Lower leg skin (tissue), 4 donors: ENCODE results near the gene ANTXR1. TPM values are rescaled to one million over a fixed set of nuclear protein-coding genes. Genes with fewer than 3 reads are reported as not detected.

Experiments
- DNase-seq, 2 donors: peaks; one replicate each; pipeline ENCODE4 v3.0.0-alpha.2; 2019; ENCODE audit warnings: low spot score in 2 of 2
- H3K4me3 ChIP-seq: fragments of 200-600 bp; sonication (generic); 2 replicates; pipeline ENCODE4 v1.5.1; 2017; ENCODE audit warnings: mild to moderate bottlenecking, low read depth; ENCODE audit not compliant: poor library complexity, severe bottlenecking
- POLR2A ChIP-seq, 2 donors: fragments of 450-650 bp; IDR thresholded peaks; one replicate each; pipeline ENCODE4 v1.6.1; 2016 to 2017; ENCODE audit warnings: antibody characterized with exemption in 2 of 2, mild to moderate bottlenecking in 1 of 2, moderate library complexity in 1 of 2
- WGBS, 2 donors: methylation state at CpG; one replicate each; pipeline ENCODE4 v1.1.5; 2018; 5-methylcytosine and 5-hydroxymethylcytosine counted together
- intact Hi-C: fragments of 100-400 bp; cut with DNase I; formaldehyde crosslinking; loops from one replicate; pipeline ENCODE4 v1.15.0; 2023; ENCODE audit warnings: low total_unique reads
- total RNA-seq, 4 donors: library from RNA; depleted of rRNA; stranded (reverse); fragments of >200 nt; gene quantifications; one replicate each; pipeline ENCODE4 v1.1.0, GENCODE V29; 2016
- TF ChIP-seq, protein P1 (sequence below), 3 donors: fragments of 450-650 bp; IDR thresholded peaks; one replicate each; pipeline ENCODE4 v1.5.1; 2016; ENCODE audit warnings: antibody characterized with exemption in 3 of 3, mild to moderate bottlenecking in 3 of 3, moderate library complexity in 2 of 3

The ANTXR1 gene
- total RNA-seq, 4 donors from 2014 or later: 43.3 to 56.7 (median 52.7) TPM

DNA sequence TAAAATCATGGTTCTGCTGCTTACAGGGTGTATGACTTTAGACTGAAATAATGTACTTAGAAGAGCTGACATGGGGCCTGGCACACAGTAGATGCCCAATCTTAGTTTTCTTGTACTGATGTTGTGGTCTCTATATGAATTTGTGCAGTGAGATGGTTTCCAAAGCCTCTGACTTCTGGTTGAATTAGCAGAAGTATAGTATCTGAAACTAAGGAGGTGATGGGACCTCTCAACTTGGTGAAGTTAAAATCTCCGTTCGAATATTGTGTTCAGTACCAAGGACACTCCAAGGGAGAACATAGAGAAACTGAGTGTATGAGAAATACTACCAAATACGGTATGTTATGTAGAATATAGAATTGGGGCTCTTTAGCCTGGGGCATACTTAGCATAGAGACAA lies 120.9 kb downstream of the ANTXR1 start:
- DNase-seq: no peak
- no peak overlapping the region for H3K4me3 ChIP-seq
- intact Hi-C loops: no loop called here
- TF ChIP-seq POLR2A (IDR thresholded peaks at IDR 0.05): no peak
- TF ChIP-seq, protein P1, sequence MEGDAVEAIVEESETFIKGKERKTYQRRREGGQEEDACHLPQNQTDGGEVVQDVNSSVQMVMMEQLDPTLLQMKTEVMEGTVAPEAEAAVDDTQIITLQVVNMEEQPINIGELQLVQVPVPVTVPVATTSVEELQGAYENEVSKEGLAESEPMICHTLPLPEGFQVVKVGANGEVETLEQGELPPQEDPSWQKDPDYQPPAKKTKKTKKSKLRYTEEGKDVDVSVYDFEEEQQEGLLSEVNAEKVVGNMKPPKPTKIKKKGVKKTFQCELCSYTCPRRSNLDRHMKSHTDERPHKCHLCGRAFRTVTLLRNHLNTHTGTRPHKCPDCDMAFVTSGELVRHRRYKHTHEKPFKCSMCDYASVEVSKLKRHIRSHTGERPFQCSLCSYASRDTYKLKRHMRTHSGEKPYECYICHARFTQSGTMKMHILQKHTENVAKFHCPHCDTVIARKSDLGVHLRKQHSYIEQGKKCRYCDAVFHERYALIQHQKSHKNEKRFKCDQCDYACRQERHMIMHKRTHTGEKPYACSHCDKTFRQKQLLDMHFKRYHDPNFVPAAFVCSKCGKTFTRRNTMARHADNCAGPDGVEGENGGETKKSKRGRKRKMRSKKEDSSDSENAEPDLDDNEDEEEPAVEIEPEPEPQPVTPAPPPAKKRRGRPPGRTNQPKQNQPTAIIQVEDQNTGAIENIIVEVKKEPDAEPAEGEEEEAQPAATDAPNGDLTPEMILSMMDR (IDR thresholded peaks at IDR 0.05): no peak
- 88 to 93% methylated on average over 3 of the region's 3 CpGs for WGBS, 2 donors

DNA sequence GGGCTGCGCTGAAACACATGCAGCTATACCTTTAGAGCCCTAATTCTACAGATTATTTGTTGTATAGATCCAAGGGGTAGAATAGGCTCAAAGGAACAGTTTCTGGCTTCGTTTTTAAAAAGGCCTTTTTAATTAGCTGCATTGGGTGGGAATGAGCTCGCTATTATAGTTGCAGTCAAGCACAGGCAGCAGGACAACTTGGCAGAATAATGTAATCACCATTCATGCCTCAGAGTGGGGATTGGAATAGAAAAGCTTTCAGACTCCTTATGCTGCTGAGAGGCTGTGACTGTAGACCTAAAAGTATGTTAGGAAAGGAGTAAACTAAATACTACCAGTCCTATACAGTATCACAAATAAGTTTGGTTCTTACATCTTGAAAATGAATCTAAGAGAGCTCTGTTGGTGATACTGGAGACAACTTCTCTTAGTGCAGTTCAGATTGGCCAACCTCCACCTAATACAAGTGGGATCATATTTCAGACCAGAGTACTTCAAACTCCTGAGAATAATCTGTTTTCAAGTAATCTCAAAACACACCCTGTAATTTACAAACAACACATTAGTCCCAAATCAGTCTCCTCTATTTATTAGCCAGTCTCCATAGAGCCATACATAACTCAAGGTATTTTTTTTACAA lies 121.4 kb downstream of the ANTXR1 start:
- WGBS, 2 donors: 51 to 61% methylated on average over 3 of the region's 3 CpGs
- intact Hi-C loops: no loop called here
- H3K4me3 ChIP-seq: no peak overlapping the region
- DNase-seq: no peak
- no peak for TF ChIP-seq POLR2A (IDR thresholded peaks at IDR 0.05)
- TF ChIP-seq, protein P1 (IDR thresholded peaks at IDR 0.05): no peak

DNA sequence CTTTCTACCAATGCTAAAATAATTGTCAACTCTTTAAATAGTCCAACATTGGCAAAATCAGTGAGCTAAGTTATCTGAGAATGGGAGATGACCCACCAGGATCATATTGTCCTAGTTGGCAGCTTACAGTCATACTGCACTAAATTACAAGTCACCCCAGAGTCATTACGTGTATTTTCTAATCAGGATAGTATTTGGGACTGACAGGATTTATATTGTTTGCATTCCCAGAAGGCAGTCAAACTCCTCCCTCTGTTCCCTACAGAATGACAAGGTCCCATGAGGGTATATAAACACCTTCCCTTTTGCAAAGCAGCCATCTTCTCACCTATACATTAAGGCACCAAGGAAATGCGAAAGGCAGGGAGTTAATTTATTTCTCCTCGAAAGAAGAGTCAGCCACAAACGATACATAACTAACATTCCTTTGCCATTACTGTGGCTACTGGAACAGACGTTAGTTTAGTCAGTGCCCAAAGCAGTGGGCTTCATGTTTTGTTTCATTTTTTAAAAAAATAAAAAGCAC lies 125.3 kb downstream of the ANTXR1 start:
- no peak for DNase-seq
- intact Hi-C loops: no loop called here
- H3K4me3 ChIP-seq: no peak overlapping the region
- TF ChIP-seq, protein P1 (IDR thresholded peaks at IDR 0.05): no peak
- no peak for TF ChIP-seq POLR2A (IDR thresholded peaks at IDR 0.05)
- 21 to 23% methylated on average over 5 of the region's 5 CpGs for WGBS, 2 donors

- DNase-seq: peak in 1 of 2 donors; percentile 34
- no peak for TF ChIP-seq POLR2A (IDR thresholded peaks at IDR 0.05)
- TF ChIP-seq, protein P1 (IDR thresholded peaks at IDR 0.05): no peak
- intact Hi-C loops: no loop called here
- no peak overlapping the region for H3K4me3 ChIP-seq
- 29 to 32% methylated on average over 1 of the region's 1 CpG for WGBS, 2 donors
Measured at GRCh38 chr2:69138793-69139459, 125.9 kb downstream of the ANTXR1 start.

DNA sequence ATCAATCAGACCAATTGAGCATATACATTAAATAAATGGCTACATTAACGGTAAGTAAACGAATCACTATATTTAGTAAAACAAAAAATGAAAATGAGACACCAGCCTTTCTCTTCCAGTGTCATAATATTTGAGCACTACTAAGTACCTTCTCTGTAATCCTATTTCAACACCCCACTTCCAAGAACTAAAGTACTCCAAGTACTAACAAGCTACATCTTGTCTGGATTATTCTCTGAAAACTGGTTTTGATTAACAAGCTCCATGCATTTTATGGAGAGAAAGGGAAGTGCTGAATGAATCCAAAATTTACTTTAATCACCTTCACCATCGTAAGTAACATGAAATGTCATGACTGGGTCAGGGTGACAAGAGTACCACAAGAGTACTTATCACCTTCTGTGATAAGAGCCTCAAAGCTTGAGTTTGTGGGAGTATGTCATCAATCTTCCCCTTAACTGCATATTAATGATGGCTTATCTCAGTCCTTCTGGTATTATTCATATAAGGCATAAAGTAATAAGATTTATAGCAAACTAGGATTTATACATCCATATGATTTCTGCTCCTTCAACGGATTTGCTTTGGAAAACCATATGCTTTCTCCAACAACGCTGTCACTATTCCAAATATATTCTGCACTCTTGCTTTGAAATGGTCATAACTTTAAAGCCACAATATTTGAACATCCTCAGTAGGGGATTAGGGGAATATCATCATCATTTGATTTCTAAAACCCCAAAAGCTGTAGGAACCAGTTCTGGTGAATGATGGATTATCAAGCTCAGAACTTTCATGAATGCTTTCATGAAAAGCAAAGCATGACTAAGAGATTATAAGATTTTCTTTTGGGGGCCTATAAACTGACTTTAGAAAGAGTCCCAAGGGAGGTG lies 127.0 kb downstream of the ANTXR1 start:
- intact Hi-C loops: no loop called here
- no peak overlapping the region for H3K4me3 ChIP-seq
- WGBS, 2 donors: 40% methylated on average over 5 of the region's 5 CpGs
- DNase-seq: no peak
- TF ChIP-seq POLR2A (IDR thresholded peaks at IDR 0.05): no peak
- TF ChIP-seq, protein P1 (IDR thresholded peaks at IDR 0.05): no peak
